Measurements from ENCODE around the gene CCNYL1. TPM values are rescaled to one million over a fixed set of nuclear protein-coding genes. Genes with fewer than 3 reads are reported as not detected.

CCNYL1 gene
- total RNA-seq, 1 donor from 2014 or later = 13.5 TPM

DNA sequence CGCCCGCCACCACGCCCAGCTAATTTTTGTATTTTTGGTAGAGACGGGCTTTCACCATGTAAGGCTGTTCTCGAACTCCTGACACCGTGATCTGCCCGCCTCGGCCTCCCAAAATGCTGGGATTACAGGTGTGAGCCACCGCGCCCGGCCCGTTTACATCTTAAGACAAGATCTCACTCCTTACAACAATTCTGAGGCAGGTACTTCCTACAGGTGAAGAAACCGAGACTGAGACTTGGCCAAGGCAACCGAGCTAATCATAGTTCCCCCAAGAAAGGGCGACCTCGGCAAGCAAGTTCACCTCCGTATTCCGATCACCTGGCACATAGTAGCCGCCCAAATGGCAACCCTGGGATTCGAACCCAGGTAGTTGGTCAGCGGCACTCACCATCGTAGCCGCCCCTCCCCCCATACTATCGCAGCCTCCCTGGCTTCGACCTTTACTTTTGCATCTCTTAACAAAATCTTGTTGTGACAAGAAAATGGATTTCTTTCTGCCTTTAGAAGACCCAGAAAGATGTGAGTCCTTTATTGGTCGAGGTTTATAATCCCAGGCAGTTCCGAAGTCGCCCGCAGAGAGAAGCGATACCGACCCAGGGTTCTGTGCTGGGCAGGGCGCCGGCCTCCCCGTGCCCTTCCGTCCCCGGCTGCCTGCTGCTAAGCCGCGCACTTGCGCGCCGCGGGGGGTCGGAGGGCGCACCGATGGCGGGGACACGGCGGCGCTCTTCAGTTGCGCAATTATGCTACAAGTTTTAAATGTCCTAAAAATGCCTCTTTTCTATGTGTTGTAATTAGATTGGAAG is 59.4 kb downstream of the CCNYL1 start:
- Mint-ChIP-seq H3K4me1 (peaks cover 36% of the 10 kb centered on the region), H3K27me3 (peaks cover 7% of the 10 kb centered on the region), H3K27ac (no peak overlapping the region), H3K9me3 (no peaks in the 10 kb centered on the region), H3K4me3 (peak overlapping the region; percentile 87), H3K36me3 (ENCODE audit: low read depth) (no peaks in the 10 kb centered on the region)
- CTCF ChIA-PET = interaction anchor here (0.8 to 1.9 kb wide), 4 partner anchors 25 to 143 kb away, joined by 3 to 6 read pairs (median 4); partner anchors contain the start of gene CCNYL1
- POLR2A ChIA-PET = interaction anchor here (1.4 to 1.8 kb wide), 4 partner anchors 59 to 255 kb away, joined by 4 to 13 read pairs (median 7); partner anchors contain the start of genes CCNYL1, METTL21A and PLEKHM3
- ATAC-seq (ENCODE audit: low read depth) (no peak), DNase-seq (no peak)
- TF ChIP-seq, protein P1, sequence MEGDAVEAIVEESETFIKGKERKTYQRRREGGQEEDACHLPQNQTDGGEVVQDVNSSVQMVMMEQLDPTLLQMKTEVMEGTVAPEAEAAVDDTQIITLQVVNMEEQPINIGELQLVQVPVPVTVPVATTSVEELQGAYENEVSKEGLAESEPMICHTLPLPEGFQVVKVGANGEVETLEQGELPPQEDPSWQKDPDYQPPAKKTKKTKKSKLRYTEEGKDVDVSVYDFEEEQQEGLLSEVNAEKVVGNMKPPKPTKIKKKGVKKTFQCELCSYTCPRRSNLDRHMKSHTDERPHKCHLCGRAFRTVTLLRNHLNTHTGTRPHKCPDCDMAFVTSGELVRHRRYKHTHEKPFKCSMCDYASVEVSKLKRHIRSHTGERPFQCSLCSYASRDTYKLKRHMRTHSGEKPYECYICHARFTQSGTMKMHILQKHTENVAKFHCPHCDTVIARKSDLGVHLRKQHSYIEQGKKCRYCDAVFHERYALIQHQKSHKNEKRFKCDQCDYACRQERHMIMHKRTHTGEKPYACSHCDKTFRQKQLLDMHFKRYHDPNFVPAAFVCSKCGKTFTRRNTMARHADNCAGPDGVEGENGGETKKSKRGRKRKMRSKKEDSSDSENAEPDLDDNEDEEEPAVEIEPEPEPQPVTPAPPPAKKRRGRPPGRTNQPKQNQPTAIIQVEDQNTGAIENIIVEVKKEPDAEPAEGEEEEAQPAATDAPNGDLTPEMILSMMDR (IDR thresholded peaks at IDR 0.05) = no peak
- intact Hi-C loops (cut with micrococcal nuclease) = loop anchor here (1.0 kb wide), 2 partner anchors 60 to 146 kb away; partner anchors contain the start of genes CCNYL1 and METTL21A

DNA sequence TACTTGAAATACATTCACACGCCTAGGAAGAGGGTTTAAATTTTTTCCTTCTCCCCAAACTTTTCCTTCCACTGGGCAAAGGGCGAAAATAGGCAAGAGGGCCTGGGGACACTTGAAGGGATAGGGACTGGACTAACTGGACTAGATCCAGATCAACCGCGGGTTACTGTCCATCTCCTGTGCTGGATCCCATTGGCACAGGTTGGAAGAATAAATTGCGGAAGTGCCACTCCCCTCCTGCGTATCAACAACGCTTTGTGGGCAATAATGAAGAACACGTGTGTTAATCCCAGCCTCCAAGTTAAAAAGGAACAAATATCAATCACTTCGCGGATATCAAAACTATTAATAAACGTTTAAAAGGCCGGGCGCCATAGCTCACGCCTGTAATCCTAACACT is 60.0 kb downstream of the CCNYL1 start:
- TF ChIP-seq, protein P1 (IDR thresholded peaks at IDR 0.05) = no peak
- H3K4me1 Mint-ChIP-seq = peaks cover 31% of the 10 kb centered on the region
- intact Hi-C loops (cut with micrococcal nuclease) = no loop called here
- ATAC-seq (ENCODE audit: low read depth) (no peak), DNase-seq (no peak)
- H3K36me3 Mint-ChIP-seq (ENCODE audit: low read depth) = no peaks in the 10 kb centered on the region
- no peaks in the 10 kb centered on the region for H3K9me3 Mint-ChIP-seq
- no peak overlapping the region for H3K27ac Mint-ChIP-seq
- H3K4me3 Mint-ChIP-seq = no peak overlapping the region
- H3K27me3 Mint-ChIP-seq = peaks cover 5% of the 10 kb centered on the region
- ChIA-PET CTCF (no interaction called here), POLR2A (no interaction called here)

DNA sequence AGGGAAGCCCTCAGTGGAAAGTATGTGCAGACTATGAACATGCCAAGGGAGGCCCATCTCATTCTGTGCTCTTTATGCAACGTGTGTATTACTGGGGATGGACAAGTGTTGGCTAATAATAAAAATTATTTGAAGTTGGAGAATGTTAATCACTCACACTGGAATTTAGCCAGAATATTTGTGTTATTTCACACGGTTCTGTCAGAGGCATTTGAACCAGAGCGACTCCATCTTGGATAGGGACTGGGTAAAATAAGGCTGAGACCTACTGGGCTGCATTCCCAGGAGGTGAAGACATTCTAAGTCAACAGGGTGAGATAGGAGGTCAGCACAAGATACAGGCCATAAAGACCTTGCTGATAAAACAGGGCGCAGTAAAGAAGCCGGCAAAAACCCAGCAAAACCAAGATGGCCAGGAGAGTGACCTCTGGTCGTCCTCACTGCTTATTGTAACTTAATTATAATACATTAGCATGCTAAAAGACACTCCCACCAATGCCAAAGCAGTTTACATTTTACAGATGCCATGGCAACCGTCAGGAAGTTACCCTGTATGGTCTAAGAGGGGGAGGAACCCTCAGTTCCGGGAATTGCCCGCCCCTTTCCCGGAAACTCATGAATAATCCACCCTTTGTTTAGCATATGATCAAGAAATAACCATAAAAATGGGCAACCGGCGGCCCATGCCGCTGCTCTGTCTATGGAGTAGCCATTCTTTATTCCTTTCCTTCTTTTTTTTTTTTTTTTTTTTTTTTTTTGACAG is 60.8 kb downstream of the CCNYL1 start:
- Mint-ChIP-seq H3K9me3 (no peaks in the 10 kb centered on the region), H3K27me3 (peaks cover 2% of the 10 kb centered on the region), H3K27ac (no peak overlapping the region), H3K36me3 (ENCODE audit: low read depth) (no peaks in the 10 kb centered on the region), H3K4me1 (peaks cover 25% of the 10 kb centered on the region), H3K4me3 (no peak overlapping the region)
- ChIA-PET POLR2A (no interaction called here), CTCF (no interaction called here)
- ATAC-seq (ENCODE audit: low read depth) = no peak
- TF ChIP-seq, protein P1 (IDR thresholded peaks at IDR 0.05) = no peak
- intact Hi-C loops (cut with micrococcal nuclease) = no loop called here
- no peak for DNase-seq

DNA sequence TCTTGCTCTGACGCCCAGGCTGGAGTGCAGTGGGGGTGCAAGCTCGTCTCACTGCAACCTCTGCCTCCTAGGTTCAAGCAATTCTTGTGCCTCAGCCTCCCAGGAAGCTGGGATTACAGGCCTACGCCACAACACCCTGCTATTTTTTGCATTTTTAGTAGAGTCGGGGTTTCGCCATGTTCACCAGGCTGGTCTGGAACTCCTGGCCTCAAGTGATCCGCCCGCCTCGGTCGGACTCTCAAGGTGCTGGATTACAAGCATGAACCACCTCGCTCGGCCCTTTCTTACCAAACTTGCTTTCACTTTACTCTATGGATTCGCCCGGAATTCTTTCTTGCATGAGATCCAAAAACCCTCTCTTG is 61.4 kb downstream of the CCNYL1 start:
- Mint-ChIP-seq H3K27ac (no peak overlapping the region), H3K36me3 (ENCODE audit: low read depth) (no peaks in the 10 kb centered on the region), H3K4me1 (peaks cover 19% of the 10 kb centered on the region), H3K9me3 (no peaks in the 10 kb centered on the region), H3K4me3 (no peak overlapping the region), H3K27me3 (peaks cover 2% of the 10 kb centered on the region)
- DNase-seq (no peak), ATAC-seq (ENCODE audit: low read depth) (no peak)
- TF ChIP-seq, protein P1 (IDR thresholded peaks at IDR 0.05) = no peak
- POLR2A ChIA-PET = no interaction called here
- CTCF ChIA-PET = no interaction called here
- intact Hi-C loops (cut with micrococcal nuclease) = no loop called here

DNA sequence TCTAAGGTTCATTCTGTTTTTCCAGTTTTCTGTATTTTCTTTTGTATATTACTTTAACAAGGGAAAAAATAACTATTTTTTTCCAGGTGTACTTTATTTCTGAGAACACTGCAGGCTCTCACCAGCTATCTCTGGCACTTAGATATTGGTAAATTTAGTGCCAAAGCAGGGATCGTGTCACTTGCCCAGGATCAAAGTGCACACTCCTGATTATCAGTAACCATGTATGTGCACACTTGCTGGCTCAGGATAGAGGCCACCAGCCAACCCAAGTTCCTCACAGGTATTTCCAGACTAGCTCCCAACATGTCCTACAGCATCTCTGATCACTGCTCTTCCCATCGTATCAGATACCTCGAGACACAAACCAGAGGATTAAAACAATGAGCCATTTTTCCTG is 64.0 kb downstream of the CCNYL1 start:
- no peak overlapping the region for H3K4me3 Mint-ChIP-seq
- no peaks in the 10 kb centered on the region for H3K36me3 Mint-ChIP-seq (ENCODE audit: low read depth)
- CTCF ChIA-PET = no interaction called here
- H3K27me3 Mint-ChIP-seq = no peaks in the 10 kb centered on the region
- DNase-seq (no peak), ATAC-seq (ENCODE audit: low read depth) (no peak)
- intact Hi-C loops (cut with micrococcal nuclease) = no loop called here
- peaks cover 5% of the 10 kb centered on the region for H3K4me1 Mint-ChIP-seq
- POLR2A ChIA-PET = no interaction called here
- no peak overlapping the region for H3K27ac Mint-ChIP-seq
- H3K9me3 Mint-ChIP-seq = no peaks in the 10 kb centered on the region
- TF ChIP-seq, protein P1 (IDR thresholded peaks at IDR 0.05) = no peak

All from activated B cell treated with CpG ODN at 0.5 μM for 24 hours (primary cell).